ENCODE data around the gene IL37.

Gene IL37

DNA sequence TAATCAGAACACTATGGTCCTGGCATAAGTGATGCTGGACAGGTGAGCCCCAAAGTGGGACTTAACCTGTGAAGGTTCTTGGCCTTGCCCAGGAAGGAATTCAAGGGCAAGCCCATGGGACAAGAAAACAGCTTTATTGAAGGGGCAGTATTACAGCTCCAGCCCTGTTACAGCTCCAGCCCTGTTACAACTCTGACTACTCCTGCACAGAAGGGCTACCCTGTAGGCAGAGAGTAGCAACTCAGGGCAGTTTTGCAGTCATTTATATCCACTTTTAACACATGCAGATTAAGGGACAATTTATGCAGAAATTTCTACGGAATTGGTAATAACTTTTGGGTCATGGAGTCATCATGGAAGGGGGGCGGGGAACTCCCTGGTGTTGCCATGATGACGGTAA lies 15.7 kb downstream of the IL37 start (continued):
- TF ChIP-seq, protein P1, sequence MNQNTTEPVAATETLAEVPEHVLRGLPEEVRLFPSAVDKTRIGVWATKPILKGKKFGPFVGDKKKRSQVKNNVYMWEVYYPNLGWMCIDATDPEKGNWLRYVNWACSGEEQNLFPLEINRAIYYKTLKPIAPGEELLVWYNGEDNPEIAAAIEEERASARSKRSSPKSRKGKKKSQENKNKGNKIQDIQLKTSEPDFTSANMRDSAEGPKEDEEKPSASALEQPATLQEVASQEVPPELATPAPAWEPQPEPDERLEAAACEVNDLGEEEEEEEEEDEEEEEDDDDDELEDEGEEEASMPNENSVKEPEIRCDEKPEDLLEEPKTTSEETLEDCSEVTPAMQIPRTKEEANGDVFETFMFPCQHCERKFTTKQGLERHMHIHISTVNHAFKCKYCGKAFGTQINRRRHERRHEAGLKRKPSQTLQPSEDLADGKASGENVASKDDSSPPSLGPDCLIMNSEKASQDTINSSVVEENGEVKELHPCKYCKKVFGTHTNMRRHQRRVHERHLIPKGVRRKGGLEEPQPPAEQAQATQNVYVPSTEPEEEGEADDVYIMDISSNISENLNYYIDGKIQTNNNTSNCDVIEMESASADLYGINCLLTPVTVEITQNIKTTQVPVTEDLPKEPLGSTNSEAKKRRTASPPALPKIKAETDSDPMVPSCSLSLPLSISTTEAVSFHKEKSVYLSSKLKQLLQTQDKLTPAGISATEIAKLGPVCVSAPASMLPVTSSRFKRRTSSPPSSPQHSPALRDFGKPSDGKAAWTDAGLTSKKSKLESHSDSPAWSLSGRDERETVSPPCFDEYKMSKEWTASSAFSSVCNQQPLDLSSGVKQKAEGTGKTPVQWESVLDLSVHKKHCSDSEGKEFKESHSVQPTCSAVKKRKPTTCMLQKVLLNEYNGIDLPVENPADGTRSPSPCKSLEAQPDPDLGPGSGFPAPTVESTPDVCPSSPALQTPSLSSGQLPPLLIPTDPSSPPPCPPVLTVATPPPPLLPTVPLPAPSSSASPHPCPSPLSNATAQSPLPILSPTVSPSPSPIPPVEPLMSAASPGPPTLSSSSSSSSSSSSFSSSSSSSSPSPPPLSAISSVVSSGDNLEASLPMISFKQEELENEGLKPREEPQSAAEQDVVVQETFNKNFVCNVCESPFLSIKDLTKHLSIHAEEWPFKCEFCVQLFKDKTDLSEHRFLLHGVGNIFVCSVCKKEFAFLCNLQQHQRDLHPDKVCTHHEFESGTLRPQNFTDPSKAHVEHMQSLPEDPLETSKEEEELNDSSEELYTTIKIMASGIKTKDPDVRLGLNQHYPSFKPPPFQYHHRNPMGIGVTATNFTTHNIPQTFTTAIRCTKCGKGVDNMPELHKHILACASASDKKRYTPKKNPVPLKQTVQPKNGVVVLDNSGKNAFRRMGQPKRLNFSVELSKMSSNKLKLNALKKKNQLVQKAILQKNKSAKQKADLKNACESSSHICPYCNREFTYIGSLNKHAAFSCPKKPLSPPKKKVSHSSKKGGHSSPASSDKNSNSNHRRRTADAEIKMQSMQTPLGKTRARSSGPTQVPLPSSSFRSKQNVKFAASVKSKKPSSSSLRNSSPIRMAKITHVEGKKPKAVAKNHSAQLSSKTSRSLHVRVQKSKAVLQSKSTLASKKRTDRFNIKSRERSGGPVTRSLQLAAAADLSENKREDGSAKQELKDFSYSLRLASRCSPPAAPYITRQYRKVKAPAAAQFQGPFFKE (tag by site-specific recombination; IDR thresholded peaks at IDR 0.05; ENCODE audit: borderline replicate concordance), result no peak
- TF ChIP-seq ZNF548 (tag by site-specific recombination; IDR thresholded peaks at IDR 0.05), result no peak

DNA sequence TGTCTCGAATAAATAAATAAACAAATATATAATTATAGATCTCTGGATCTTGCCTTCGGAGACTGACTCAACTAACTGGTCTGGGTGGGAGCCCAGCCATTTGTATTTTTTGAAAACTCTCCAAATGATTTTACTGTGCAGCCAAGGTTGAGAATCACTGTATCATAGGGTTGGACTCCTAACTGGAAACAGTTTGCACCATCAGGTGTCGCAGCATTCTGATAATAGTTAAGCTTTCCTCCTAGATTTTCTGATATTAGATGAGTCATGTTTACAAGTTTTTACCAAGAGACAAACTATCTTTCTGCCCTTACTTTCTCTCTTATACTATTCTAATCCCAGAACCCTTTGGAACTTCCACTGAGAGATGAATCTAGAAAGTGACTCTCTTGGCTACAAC lies 16.8 kb downstream of the IL37 start:
- no peak overlapping the region for H3K27ac ChIP-seq (ENCODE audit: extremely low read depth, low read depth, low read length)
- ChIA-PET CTCF (interaction anchor here (1.8 to 6.8 kb wide), 2 partner anchors 14 to 32 kb away, joined by 4 to 43 read pairs; no protein-coding TSS in a partner anchor), POLR2A (no interaction called here)
- TF ChIP-seq OVOL3 (tag by site-specific recombination; IDR thresholded peaks at IDR 0.05) (no peak), ZNF747 (tag by site-specific recombination; IDR thresholded peaks at IDR 0.05) (no peak), ZNF830 (tag by site-specific recombination; IDR thresholded peaks at IDR 0.05; ENCODE audit: low read depth) (no peak), ZNF768 (tag by site-specific recombination; IDR thresholded peaks at IDR 0.05) (no peak)
- H3K36me3 ChIP-seq (ENCODE audit: control insufficient read depth in 2 of 2, insufficient read depth in 1 of 2, low read length in 2 of 2), result no peaks in the 10 kb centered on the region
- no peaks in the 10 kb centered on the region for H3K4me1 ChIP-seq (ENCODE audit: control insufficient read depth, insufficient read depth, low read length)
- H3K9me3 ChIP-seq (ENCODE audit: control insufficient read depth, insufficient read depth, low read depth, low read length), result no peaks in the 10 kb centered on the region
- no peak overlapping the region for H3K4me3 ChIP-seq (ENCODE audit: low read depth, low read length)

DNA sequence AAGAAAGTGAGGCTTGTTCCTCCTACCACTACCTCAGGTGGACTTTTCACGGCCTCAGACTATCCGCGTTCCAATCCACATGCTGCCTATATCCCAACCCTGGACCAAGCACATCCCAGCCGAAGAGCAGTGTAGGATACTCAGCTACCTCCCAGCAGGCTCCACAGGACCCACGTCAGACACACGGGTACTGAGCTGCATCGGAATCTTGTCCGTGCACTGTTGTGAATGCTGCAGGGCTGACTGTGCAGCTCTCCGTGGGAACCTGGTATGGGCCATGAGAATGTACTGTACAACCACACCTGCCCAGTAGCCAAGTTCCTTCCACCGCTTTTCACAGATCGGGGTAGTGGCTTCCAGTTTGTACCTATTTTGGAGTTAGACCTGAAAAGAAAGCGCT lies 22.3 kb downstream of the IL37 start:
- H3K4me1 ChIP-seq (ENCODE audit: control insufficient read depth, insufficient read depth, low read length), result no peaks in the 10 kb centered on the region
- ChIA-PET POLR2A (no interaction called here), CTCF (interaction anchor here (5.0 kb wide), 1 partner anchor 8 kb away, joined by 31 read pairs; no protein-coding TSS in a partner anchor)
- H3K9me3 ChIP-seq (ENCODE audit: control insufficient read depth, insufficient read depth, low read depth, low read length), result no peaks in the 10 kb centered on the region
- no peak overlapping the region for H3K4me3 ChIP-seq (ENCODE audit: low read depth, low read length)
- no peak overlapping the region for H3K27ac ChIP-seq (ENCODE audit: extremely low read depth, low read depth, low read length)
- H3K36me3 ChIP-seq (ENCODE audit: control insufficient read depth in 2 of 2, insufficient read depth in 1 of 2, low read length in 2 of 2), result no peaks in the 10 kb centered on the region
- TF ChIP-seq, protein P2, sequence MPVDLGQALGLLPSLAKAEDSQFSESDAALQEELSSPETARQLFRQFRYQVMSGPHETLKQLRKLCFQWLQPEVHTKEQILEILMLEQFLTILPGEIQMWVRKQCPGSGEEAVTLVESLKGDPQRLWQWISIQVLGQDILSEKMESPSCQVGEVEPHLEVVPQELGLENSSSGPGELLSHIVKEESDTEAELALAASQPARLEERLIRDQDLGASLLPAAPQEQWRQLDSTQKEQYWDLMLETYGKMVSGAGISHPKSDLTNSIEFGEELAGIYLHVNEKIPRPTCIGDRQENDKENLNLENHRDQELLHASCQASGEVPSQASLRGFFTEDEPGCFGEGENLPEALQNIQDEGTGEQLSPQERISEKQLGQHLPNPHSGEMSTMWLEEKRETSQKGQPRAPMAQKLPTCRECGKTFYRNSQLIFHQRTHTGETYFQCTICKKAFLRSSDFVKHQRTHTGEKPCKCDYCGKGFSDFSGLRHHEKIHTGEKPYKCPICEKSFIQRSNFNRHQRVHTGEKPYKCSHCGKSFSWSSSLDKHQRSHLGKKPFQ (tag by site-specific recombination; IDR thresholded peaks at IDR 0.05), result no peak
- TF ChIP-seq ZSCAN30 (tag by site-specific recombination; IDR thresholded peaks at IDR 0.05) (no peak), SP7 (tag by site-specific recombination; IDR thresholded peaks at IDR 0.05) (no peak), ZNF23 (tag by site-specific recombination; IDR thresholded peaks at IDR 0.05; ENCODE audit: borderline replicate concordance) (no peak), ZNF544 (tag by site-specific recombination; IDR thresholded peaks at IDR 0.05) (no peak), ZNF366 (tag by site-specific recombination; conservative IDR thresholded peaks at IDR 0.05) (no peak), ZNF747 (tag by site-specific recombination; IDR thresholded peaks at IDR 0.05) (no peak), ZBTB17 (tag by site-specific recombination; IDR thresholded peaks at IDR 0.05) (no peak), ZNF610 (tag by site-specific recombination; IDR thresholded peaks at IDR 0.05; ENCODE audit: borderline replicate concordance) (no peak), ZNF660 (tag by site-specific recombination; IDR thresholded peaks at IDR 0.05) (no peak), ZNF341 (tag by site-specific recombination; IDR thresholded peaks at IDR 0.05; ENCODE audit: low read depth) (no peak), PRDM1 (tag by site-specific recombination; IDR thresholded peaks at IDR 0.05) (no peak), ZNF48 (tag by site-specific recombination; IDR thresholded peaks at IDR 0.05) (no peak), KLF8 (tag by site-specific recombination; IDR thresholded peaks at IDR 0.05) (no peak), ZFP3 (tag by site-specific recombination; IDR thresholded peaks at IDR 0.05; ENCODE audit: low read depth) (no peak)
- TF ChIP-seq, protein P3, sequence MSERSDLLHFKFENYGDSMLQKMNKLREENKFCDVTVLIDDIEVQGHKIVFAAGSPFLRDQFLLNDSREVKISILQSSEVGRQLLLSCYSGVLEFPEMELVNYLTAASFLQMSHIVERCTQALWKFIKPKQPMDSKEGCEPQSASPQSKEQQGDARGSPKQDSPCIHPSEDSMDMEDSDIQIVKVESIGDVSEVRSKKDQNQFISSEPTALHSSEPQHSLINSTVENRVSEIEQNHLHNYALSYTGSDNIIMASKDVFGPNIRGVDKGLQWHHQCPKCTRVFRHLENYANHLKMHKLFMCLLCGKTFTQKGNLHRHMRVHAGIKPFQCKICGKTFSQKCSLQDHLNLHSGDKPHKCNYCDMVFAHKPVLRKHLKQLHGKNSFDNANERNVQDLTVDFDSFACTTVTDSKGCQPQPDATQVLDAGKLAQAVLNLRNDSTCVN (tag by site-specific recombination; optimal IDR thresholded peaks at IDR 0.05), result no peak
- TF ChIP-seq, protein P4, sequence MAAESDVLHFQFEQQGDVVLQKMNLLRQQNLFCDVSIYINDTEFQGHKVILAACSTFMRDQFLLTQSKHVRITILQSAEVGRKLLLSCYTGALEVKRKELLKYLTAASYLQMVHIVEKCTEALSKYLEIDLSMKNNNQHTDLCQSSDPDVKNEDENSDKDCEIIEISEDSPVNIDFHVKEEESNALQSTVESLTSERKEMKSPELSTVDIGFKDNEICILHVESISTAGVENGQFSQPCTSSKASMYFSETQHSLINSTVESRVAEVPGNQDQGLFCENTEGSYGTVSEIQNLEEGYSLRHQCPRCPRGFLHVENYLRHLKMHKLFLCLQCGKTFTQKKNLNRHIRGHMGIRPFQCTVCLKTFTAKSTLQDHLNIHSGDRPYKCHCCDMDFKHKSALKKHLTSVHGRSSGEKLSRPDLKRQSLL (tag by site-specific recombination; IDR thresholded peaks at IDR 0.05), result no peak
- TF ChIP-seq, protein P5, sequence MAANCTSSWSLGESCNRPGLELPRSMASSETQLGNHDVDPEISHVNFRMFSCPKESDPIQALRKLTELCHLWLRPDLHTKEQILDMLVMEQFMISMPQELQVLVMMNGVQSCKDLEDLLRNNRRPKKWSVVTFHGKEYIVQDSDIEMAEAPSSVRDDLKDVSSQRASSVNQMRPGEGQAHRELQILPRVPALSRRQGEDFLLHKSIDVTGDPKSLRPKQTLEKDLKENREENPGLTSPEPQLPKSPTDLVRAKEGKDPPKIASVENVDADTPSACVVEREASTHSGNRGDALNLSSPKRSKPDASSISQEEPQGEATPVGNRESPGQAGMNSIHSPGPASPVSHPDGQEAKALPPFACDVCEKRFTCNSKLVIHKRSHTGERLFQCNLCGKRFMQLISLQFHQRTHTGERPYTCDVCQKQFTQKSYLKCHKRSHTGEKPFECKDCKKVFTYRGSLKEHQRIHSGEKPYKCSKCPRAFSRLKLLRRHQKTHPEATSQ (tag by site-specific recombination; IDR thresholded peaks at IDR 0.05), result no peak
